Body of pancreas (tissue), 4 donors: Measurements from ENCODE around the gene WWOX.

ENCODE experiments used
- CTCF ChIP-seq, 7 experiments: fragments of 450-650 bp in 4 of 7; fragments of 200-600 bp in 3 of 7; sonication (generic) in 3 of 7; IDR thresholded peaks; one replicate each; pipeline ENCODE4 v1.5.1; 2016 to 2019; ENCODE audit warnings: antibody characterized with exemption in 7 of 7
- POLR2A ChIP-seq, 3 donors: fragments of 450-650 bp; IDR thresholded peaks; one replicate each; pipeline ENCODE4 v1.6.1; 2016; ENCODE audit warnings: antibody characterized with exemption in 3 of 3, mild to moderate bottlenecking in 2 of 3

GRCh38 chr16:79041206-79041605 is 941.8 kb downstream of the WWOX start:
- TF ChIP-seq CTCF (IDR thresholded peaks at IDR 0.05): no peak
- no peak for TF ChIP-seq POLR2A (IDR thresholded peaks at IDR 0.05)
